Testis (tissue), 3 donors: ENCODE measurements around the gene LDHAL6B. TPM values are rescaled to one million over a fixed set of nuclear protein-coding genes. Genes with fewer than 3 reads are reported as not detected.
"Not testable (repeated sequence)": the region's sequence is repeated elsewhere in the genome, so short reads cannot be mapped to it uniquely, and the experiment has no call there.

Experiments used
- DNase-seq: peaks from one replicate; pipeline ENCODE4 v3.0.0-alpha.2; 2019
- H3K27ac ChIP-seq, 2 donors: fragments of 200-600 bp; sonication (generic); one replicate each; pipeline ENCODE4 v1.5.1; 2019
- H3K27me3 ChIP-seq: fragments of 200-600 bp; sonication (generic); one replicate; pipeline ENCODE4 v1.5.1; 2019
- H3K36me3 ChIP-seq: fragments of 200-600 bp; sonication (generic); one replicate; pipeline ENCODE4 v1.5.1; 2017; ENCODE audit warnings: low read depth; ENCODE audit errors: missing control alignments
- H3K4me1 ChIP-seq: fragments of 200-600 bp; sonication (generic); one replicate; pipeline ENCODE4 v1.5.1; 2019
- H3K4me3 ChIP-seq, 2 donors: fragments of 200-600 bp; sonication (generic); one replicate each; pipeline ENCODE4 v1.5.1; 2017 to 2019
- H3K9me3 ChIP-seq: fragments of 200-600 bp; sonication (generic); one replicate; pipeline ENCODE4 v1.5.1; 2017
- CTCF ChIP-seq, 3 experiments: fragments of 450-650 bp in 2 of 3; fragments of 200-600 bp in 1 of 3; sonication (generic) in 1 of 3; IDR thresholded peaks; one replicate each; pipeline ENCODE4 v1.5.1; 2016 to 2019; ENCODE audit warnings: antibody characterized with exemption in 3 of 3, mild to moderate bottlenecking in 2 of 3, moderate library complexity in 1 of 3
- POLR2A ChIP-seq: fragments of 450-650 bp; IDR thresholded peaks from one replicate; pipeline ENCODE4 v1.6.1; 2017; ENCODE audit warnings: antibody characterized with exemption, mild to moderate bottlenecking, moderate library complexity
- WGBS, 2 donors: methylation state at CpG; one replicate each; pipeline ENCODE4 v1.1.5; 2018; 5-methylcytosine and 5-hydroxymethylcytosine counted together
- intact Hi-C: fragments of 100-400 bp; cut with DNase I; formaldehyde crosslinking; loops from one replicate; pipeline ENCODE4 v1.15.1; 2023; ENCODE audit warnings: low total_unique reads
- polyA plus RNA-seq: library from polyadenylated mRNA; stranded (reverse); fragments of 350-450 nt; fragmentation: Illumina TruSeq; extraction: RNeasy Lipid Tissue Mini Kit (QIAGEN cat#74804); gene quantifications from one replicate; pipeline ENCODE4 v1.2.3, GENCODE V29; 2014; ENCODE audit warnings: low read depth, low replicate concordance; ENCODE audit not compliant: insufficient read depth
- total RNA-seq, 2 donors: library from RNA; depleted of rRNA; stranded (reverse); fragments of >200 nt; gene quantifications; one replicate each; pipeline ENCODE4 v1.2.3, GENCODE V29; 2016

Gene LDHAL6B
- total and polyA plus RNA-seq, 3 donors from 2014 or later = 18.6 to 119 (median 22.6) TPM

GRCh38 chr15:59159210-59159609 is 47.4 kb upstream of the LDHAL6B start:
- no peaks in the 10 kb centered on the region for H3K9me3 ChIP-seq
- no peak overlapping the region for H3K4me3 ChIP-seq
- 84 to 92% methylated on average over 8 to 9 of the region's 9 CpGs for WGBS, 2 donors
- no peak for DNase-seq
- H3K27me3 ChIP-seq = no peaks in the 10 kb centered on the region
- TF ChIP-seq CTCF (IDR thresholded peaks at IDR 0.05) = no peak
- TF ChIP-seq POLR2A = no peak
- no peaks in the 10 kb centered on the region for H3K4me1 ChIP-seq
- intact Hi-C loops = no loop called here
- H3K36me3 ChIP-seq = no peaks in the 10 kb centered on the region
- H3K27ac ChIP-seq = no peak overlapping the region

- intact Hi-C loops = loop anchor here (10.0 kb wide), 1 partner anchor 214 kb away; the partner anchor contains the start of gene MYO1E
- no peaks in the 10 kb centered on the region for H3K9me3 ChIP-seq
- peak; percentile 34 for DNase-seq
- no peak overlapping the region for H3K4me3 ChIP-seq
- H3K27ac ChIP-seq = no peak overlapping the region
- TF ChIP-seq CTCF (IDR thresholded peaks at IDR 0.05) = peak in 1 of 3 experiments; percentile 5
- TF ChIP-seq POLR2A = no peak
- H3K4me1 ChIP-seq = no peaks in the 10 kb centered on the region
- H3K36me3 ChIP-seq = no peaks in the 10 kb centered on the region
- H3K27me3 ChIP-seq = no peaks in the 10 kb centered on the region
- WGBS, 2 donors = 81 to 84% methylated on average over 14 to 23 of the region's 23 CpGs
Measured at GRCh38 chr15:59160880-59161593, 45.6 kb upstream of the LDHAL6B start.

- not testable (repeated sequence) for H3K36me3 ChIP-seq, H3K4me1 ChIP-seq, DNase-seq, H3K4me3 ChIP-seq, H3K27ac ChIP-seq, H3K9me3 ChIP-seq, H3K27me3 ChIP-seq
- WGBS, 2 donors = 89 to 95% methylated on average over 8 of the region's 8 CpGs
- intact Hi-C loops = loop anchor here (10.0 kb wide), 1 partner anchor 213 kb away; the partner anchor contains the start of gene MYO1E
Measured at GRCh38 chr15:59162080-59162479, 44.6 kb upstream of the LDHAL6B start.

- 75 to 77% methylated on average over 3 of the region's 3 CpGs for WGBS, 2 donors
- Histone ChIP-seq H3K36me3 (no peaks in the 10 kb centered on the region), H3K4me1 (no peaks in the 10 kb centered on the region), H3K4me3 (no peak overlapping the region), H3K27me3 (no peaks in the 10 kb centered on the region), H3K9me3 (no peaks in the 10 kb centered on the region), H3K27ac (no peak overlapping the region)
- no peak for DNase-seq
- TF ChIP-seq CTCF (IDR thresholded peaks at IDR 0.05) (no peak), POLR2A (no peak)
- intact Hi-C loops = loop anchor here (10.0 kb wide), 1 partner anchor 209 kb away; the partner anchor contains the start of gene MYO1E
Measured at GRCh38 chr15:59165726-59166125, 40.9 kb upstream of the LDHAL6B start.

GRCh38 chr15:59166166-59166565 is 40.5 kb upstream of the LDHAL6B start:
- Histone ChIP-seq H3K4me3 (no peak overlapping the region), H3K4me1 (no peaks in the 10 kb centered on the region), H3K27me3 (no peaks in the 10 kb centered on the region), H3K27ac (no peak overlapping the region), H3K9me3 (no peaks in the 10 kb centered on the region), H3K36me3 (no peaks in the 10 kb centered on the region)
- intact Hi-C loops = loop anchor here (10.0 kb wide), 1 partner anchor 209 kb away; the partner anchor contains the start of gene MYO1E
- WGBS, 2 donors = 57 to 61% methylated on average over 4 of the region's 4 CpGs
- DNase-seq = no peak
- no peak for TF ChIP-seq POLR2A
- TF ChIP-seq CTCF (IDR thresholded peaks at IDR 0.05) = no peak
